HCT116 (cell line): ENCODE data around the gene LMOD3. TPM values are rescaled to one million over a fixed set of nuclear protein-coding genes. Genes with fewer than 3 reads are reported as not detected.

Experiments
- ATAC-seq: fragments of 200-7000 bp; cut with Tn5 transposase; 2 replicates; pipeline ENCODE4 v1.9.1; 2020; ENCODE audit warnings: mild to moderate bottlenecking, moderate library complexity
- BruUV-seq: library from RNA; stranded (reverse); fragments of 400-500 nt; replicated peaks from 2 replicates; lab custom pipeline; 2021; lab: Mats Ljungman, UMichigan
- CTCF ChIA-PET: fragments of 300-600 bp; sonication (Branson Sonifier 250); formaldehyde crosslinking; loops from one replicate; lab custom pipeline; 2021; ENCODE audit warnings: antibody characterized with exemption; lab: Charles Lee
- POLR2A ChIA-PET: fragments of 300-600, 350-600 bp; sonication (Branson Sonifier 250); formaldehyde crosslinking; loops from one replicate; lab custom pipeline; 2021; ENCODE audit warnings: antibody characterized with exemption; lab: Charles Lee
- RAD21 ChIA-PET, 2 experiments: fragments of 300-600 bp; sonication (Branson Sonifier 250); formaldehyde crosslinking; loops; one replicate each; lab custom pipeline; 2023; ENCODE audit warnings: low total read pairs in 2 of 2; ENCODE audit not compliant: uncharacterized antibody in 2 of 2, unreplicated experiment in 2 of 2, low non-redundant PET in 1 of 2; lab: Charles Lee
- DNase-seq: peaks from one replicate; pipeline ENCODE4 v3.0.0-alpha.2; 2010; ENCODE audit warnings: low read depth, low spot score
- H2AFZ ChIP-seq: fragments of 200-600 bp; shearing (Covaris generic), sonication (generic); 2 replicates; pipeline ENCODE4 v1.6.1; 2017; ENCODE audit warnings: low read depth, mixed run types, mixed read lengths, antibody characterized with exemption, low read length; ENCODE audit not compliant: poor library complexity, severe bottlenecking
- H3K27ac ChIP-seq: 2 replicates; pipeline ENCODE4 v1.5.1; 2012; ENCODE audit warnings: low read depth, low read length
- H3K27me3 ChIP-seq: fragments of 200-600 bp; sonication (generic); 2 replicates; pipeline ENCODE4 v1.6.1; 2016; ENCODE audit warnings: mixed run types, low read length, mixed read lengths; ENCODE audit not compliant: insufficient read depth
- H3K36me3 ChIP-seq, 2 experiments: fragments of 200-500 bp in 1 of 2; fragments of 200-600 bp in 1 of 2; sonication (Bioruptor generic) in 1 of 2; sonication (generic) in 1 of 2; 2 replicates each; pipeline versions ENCODE4 v1.5.1 to v1.6.1; 2014 to 2016; ENCODE audit warnings: low read length in 2 of 2, inconsistent platforms in 1 of 2, mixed read lengths in 1 of 2, mixed run types in 1 of 2; ENCODE audit not compliant: insufficient read depth in 2 of 2, control insufficient read depth in 1 of 2
- H3K4me1 ChIP-seq, 2 experiments: fragments of 200-600 bp in 1 of 2; sonication (generic) in 1 of 2; 2 replicates each; pipeline versions ENCODE4 v1.5.1 to v1.6.1; 2012 to 2017; ENCODE audit warnings: low read length in 2 of 2, inconsistent platforms in 1 of 2, mild to moderate bottlenecking in 1 of 2, mixed read lengths in 1 of 2, mixed run types in 1 of 2, moderate library complexity in 1 of 2; ENCODE audit not compliant: insufficient read depth in 2 of 2, control insufficient read depth in 1 of 2
- H3K4me2 ChIP-seq: fragments of 200-600 bp; sonication (generic); 2 replicates; pipeline ENCODE4 v1.6.1; 2017; ENCODE audit warnings: mixed run types, low read length, mixed read lengths
- H3K4me3 ChIP-seq, 2 experiments: fragments of 200-600 bp in 1 of 2; sonication (generic) in 1 of 2; replicated peaks in 1 of 2; 2 replicates each; pipeline ENCODE4 v1.5.1; 2011 to 2016; ENCODE audit warnings: low read length in 2 of 2, control low read depth in 1 of 2, low read depth in 1 of 2, mild to moderate bottlenecking in 1 of 2, mixed read lengths in 1 of 2, mixed run types in 1 of 2
- H3K79me2 ChIP-seq: fragments of 200-600 bp; sonication (generic); 2 replicates; pipeline ENCODE4 v1.6.1; 2017; ENCODE audit warnings: mild to moderate bottlenecking, mixed run types, low read length, moderate library complexity, mixed read lengths; ENCODE audit not compliant: insufficient read depth
- H3K9ac ChIP-seq: fragments of 200-600 bp; sonication (generic); 2 replicates; pipeline ENCODE4 v1.6.1; 2016; ENCODE audit warnings: low read length, mixed read lengths
- H3K9me2 ChIP-seq: fragments of 200-600 bp; sonication (generic), shearing (Covaris generic); 2 replicates; pipeline ENCODE4 v1.6.1; 2017; ENCODE audit warnings: mixed run types, mild to moderate bottlenecking, moderate library complexity; ENCODE audit not compliant: insufficient read depth
- H3K9me3 ChIP-seq, 2 experiments: fragments of 200-500 bp in 1 of 2; fragments of 200-600 bp in 1 of 2; sonication (Bioruptor generic) in 1 of 2; sonication (generic) in 1 of 2; 2 replicates each; pipeline ENCODE4 v1.6.1; 2014 to 2017; ENCODE audit warnings: low read length in 2 of 2, mixed read lengths in 2 of 2, inconsistent platforms in 1 of 2, low read depth in 1 of 2, mild to moderate bottlenecking in 1 of 2, mixed run types in 1 of 2, moderate library complexity in 1 of 2; ENCODE audit not compliant: control insufficient read depth in 1 of 2, insufficient read depth in 1 of 2
- H4K20me1 ChIP-seq: fragments of 200-600 bp; sonication (generic), shearing (Covaris generic); 2 replicates; pipeline ENCODE4 v1.6.1; 2017; ENCODE audit warnings: mixed run types, mild to moderate bottlenecking, moderate library complexity; ENCODE audit not compliant: insufficient read depth
- CEBPB ChIP-seq: IDR thresholded peaks from 2 replicates; pipeline ENCODE4 v1.6.1; 2012; ENCODE audit warnings: low read depth
- EGR1 ChIP-seq: IDR thresholded peaks from 2 replicates; pipeline ENCODE4 v1.6.1; 2012; ENCODE audit warnings: low read depth
- EZH2 ChIP-seq: fragments of 200-600 bp; sonication (generic); IDR thresholded peaks from 2 replicates; pipeline ENCODE4 v1.6.1; 2017; ENCODE audit warnings: antibody characterized with exemption, mixed run types
- POLR2AphosphoS5 ChIP-seq: IDR thresholded peaks from 2 replicates; pipeline ENCODE4 v1.6.1; 2011; ENCODE audit warnings: mild to moderate bottlenecking, low read depth, low read length, moderate library complexity
- RAD21 ChIP-seq: IDR thresholded peaks from 2 replicates; pipeline ENCODE4 v1.6.1; 2012; ENCODE audit warnings: low read depth, mild to moderate bottlenecking
- SP1 ChIP-seq: IDR thresholded peaks from 2 replicates; pipeline ENCODE4 v1.6.1; 2012; ENCODE audit warnings: low read depth
- SRF ChIP-seq: IDR thresholded peaks from 2 replicates; pipeline ENCODE4 v1.6.1; 2012; ENCODE audit warnings: low read depth
- TCF7L2 ChIP-seq: IDR thresholded peaks from 2 replicates; pipeline ENCODE4 v1.7.0; 2011; ENCODE audit warnings: borderline replicate concordance, inconsistent platforms; ENCODE audit not compliant: insufficient read depth, insufficient read length; ENCODE audit errors: extremely low read depth
- YY1 ChIP-seq: IDR thresholded peaks from 2 replicates; pipeline ENCODE4 v1.6.1; 2011; ENCODE audit warnings: low read length, low read depth, moderate library complexity, mild to moderate bottlenecking; ENCODE audit not compliant: insufficient replicate concordance; ENCODE audit errors: extremely low read depth
- ZFX ChIP-seq: fragments of 450-650 bp; IDR thresholded peaks from 2 replicates; pipeline ENCODE4 v1.6.1; 2017
- ZNF274 ChIP-seq: fragments of 200-500 bp; sonication (Bioruptor generic); IDR thresholded peaks from 2 replicates; pipeline ENCODE4 v1.6.1; 2014; ENCODE audit warnings: mild to moderate bottlenecking, low read depth, low read length, inconsistent platforms
- intact Hi-C: fragments of 100-400 bp; cut with micrococcal nuclease; formaldehyde crosslinking; loops from 2 replicates; pipeline ENCODE4 v1.10.0; 2022
- total RNA-seq: library from RNA; stranded (reverse); gene quantifications from one replicate; pipeline ENCODE4 v1.2.1, GENCODE V29; 2021; ENCODE audit not compliant: unreplicated experiment
- TF ChIP-seq, protein P1 (sequence below): IDR thresholded peaks from 2 replicates; pipeline ENCODE4 v1.6.1; 2011; ENCODE audit warnings: mild to moderate bottlenecking, low read length, moderate library complexity; ENCODE audit not compliant: insufficient replicate concordance; ENCODE audit errors: extremely low read depth
- TF ChIP-seq, protein P2 (sequence below): IDR thresholded peaks from 2 replicates; pipeline ENCODE4 v1.6.1; 2012; ENCODE audit warnings: low read depth

Gene LMOD3
- total RNA-seq, 1 experiment from 2014 or later = not detected

DNA sequence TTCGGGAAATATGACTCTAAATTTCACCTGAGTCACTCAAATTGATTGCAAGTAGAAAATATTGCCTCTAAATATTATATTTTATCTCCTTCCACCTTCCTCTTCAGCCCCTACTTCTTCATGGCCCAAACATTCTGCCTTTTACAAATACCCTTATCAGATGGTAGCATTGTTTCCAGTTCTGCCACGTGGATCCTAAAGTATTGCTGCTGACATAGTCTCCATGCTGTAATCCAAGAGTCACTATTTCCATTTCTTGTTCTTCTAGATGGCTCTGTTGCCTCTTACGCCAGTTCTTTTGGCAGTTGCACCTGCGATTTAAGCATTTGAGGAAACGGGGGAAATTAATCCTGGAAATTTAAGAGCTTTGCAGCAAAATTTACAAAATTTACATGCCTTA is 13.6 kb downstream of the LMOD3 start:
- no peaks in the 10 kb centered on the region for H4K20me1 ChIP-seq
- CTCF ChIA-PET = interaction anchor here (1.2 to 2.7 kb wide), 2 partner anchors 12 to 88 kb away, joined by 3 to 8 read pairs; no protein-coding TSS in a partner anchor
- no peak overlapping the region for H3K4me2 ChIP-seq
- no peaks in the 10 kb centered on the region for H3K79me2 ChIP-seq
- no peak overlapping the region for H3K27ac ChIP-seq
- H3K9me3 ChIP-seq = no peaks in the 10 kb centered on the region
- no peak overlapping the region for H3K4me3 ChIP-seq
- no peaks in the 10 kb centered on the region for H3K4me1 ChIP-seq
- no peaks in the 10 kb centered on the region for H3K27me3 ChIP-seq
- H3K36me3 ChIP-seq = no peaks in the 10 kb centered on the region
- ATAC-seq (no peak), DNase-seq (no peak)
- no peak overlapping the region for H2AFZ ChIP-seq
- no peak for TF ChIP-seq ZFX
- no peak for TF ChIP-seq POLR2AphosphoS5
- no peak for TF ChIP-seq CEBPB
- no peak for TF ChIP-seq YY1
- TF ChIP-seq, protein P1, sequence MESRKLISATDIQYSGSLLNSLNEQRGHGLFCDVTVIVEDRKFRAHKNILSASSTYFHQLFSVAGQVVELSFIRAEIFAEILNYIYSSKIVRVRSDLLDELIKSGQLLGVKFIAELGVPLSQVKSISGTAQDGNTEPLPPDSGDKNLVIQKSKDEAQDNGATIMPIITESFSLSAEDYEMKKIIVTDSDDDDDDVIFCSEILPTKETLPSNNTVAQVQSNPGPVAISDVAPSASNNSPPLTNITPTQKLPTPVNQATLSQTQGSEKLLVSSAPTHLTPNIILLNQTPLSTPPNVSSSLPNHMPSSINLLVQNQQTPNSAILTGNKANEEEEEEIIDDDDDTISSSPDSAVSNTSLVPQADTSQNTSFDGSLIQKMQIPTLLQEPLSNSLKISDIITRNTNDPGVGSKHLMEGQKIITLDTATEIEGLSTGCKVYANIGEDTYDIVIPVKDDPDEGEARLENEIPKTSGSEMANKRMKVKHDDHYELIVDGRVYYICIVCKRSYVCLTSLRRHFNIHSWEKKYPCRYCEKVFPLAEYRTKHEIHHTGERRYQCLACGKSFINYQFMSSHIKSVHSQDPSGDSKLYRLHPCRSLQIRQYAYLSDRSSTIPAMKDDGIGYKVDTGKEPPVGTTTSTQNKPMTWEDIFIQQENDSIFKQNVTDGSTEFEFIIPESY = no peak
- no peak for TF ChIP-seq ZNF274
- TF ChIP-seq TCF7L2 = no peak
- intact Hi-C loops = no loop called here
- H3K9ac ChIP-seq = no peak overlapping the region
- RAD21 ChIA-PET = no interaction called here
- no peaks in the 10 kb centered on the region for H3K9me2 ChIP-seq
- POLR2A ChIA-PET = no interaction called here
- no TSS peak for BruUV-seq

DNA sequence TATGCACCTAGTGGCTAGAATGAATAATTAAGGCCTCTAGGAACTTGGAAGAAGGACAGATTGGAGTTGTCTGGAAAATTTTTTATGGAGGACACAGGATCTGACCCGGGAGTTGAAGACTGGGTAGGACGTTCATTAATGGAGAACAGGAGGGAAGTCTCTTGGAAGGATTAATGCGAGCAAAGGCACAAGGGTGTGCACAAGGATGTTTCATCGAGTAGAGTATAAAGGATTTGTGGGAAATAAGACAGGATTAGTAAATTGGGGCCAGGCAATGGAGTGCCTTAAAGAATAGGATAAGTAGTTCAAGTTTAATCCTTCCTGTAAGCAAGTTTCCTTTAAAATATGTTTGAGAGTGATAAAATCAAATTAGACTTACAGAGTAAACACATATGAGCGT is 14.6 kb downstream of the LMOD3 start:
- ChIA-PET CTCF (interaction anchor here (2.7 kb wide), 1 partner anchor 13 kb away, joined by 8 read pairs; no protein-coding TSS in a partner anchor), RAD21 (no interaction called here), POLR2A (no interaction called here)
- intact Hi-C loops = no loop called here
- BruUV-seq = no TSS peak
- H3K79me2 ChIP-seq = no peaks in the 10 kb centered on the region
- ATAC-seq = no peak
- no peaks in the 10 kb centered on the region for H3K9me3 ChIP-seq
- no peak overlapping the region for H3K27ac ChIP-seq
- no peak overlapping the region for H3K4me3 ChIP-seq
- H2AFZ ChIP-seq = no peak overlapping the region
- H3K4me1 ChIP-seq = no peaks in the 10 kb centered on the region
- no peak for DNase-seq
- H3K9ac ChIP-seq = no peak overlapping the region
- H3K36me3 ChIP-seq = no peaks in the 10 kb centered on the region; a peak in 1 of 4 replicates
- no peaks in the 10 kb centered on the region for H3K27me3 ChIP-seq
- H4K20me1 ChIP-seq = no peaks in the 10 kb centered on the region
- H3K4me2 ChIP-seq = no peak overlapping the region
- no peaks in the 10 kb centered on the region for H3K9me2 ChIP-seq
- TF ChIP-seq RAD21 = no peak
- no peak for TF ChIP-seq EGR1
- no peak for TF ChIP-seq SRF
- TF ChIP-seq, protein P1 = no peak
- TF ChIP-seq, protein P2, sequence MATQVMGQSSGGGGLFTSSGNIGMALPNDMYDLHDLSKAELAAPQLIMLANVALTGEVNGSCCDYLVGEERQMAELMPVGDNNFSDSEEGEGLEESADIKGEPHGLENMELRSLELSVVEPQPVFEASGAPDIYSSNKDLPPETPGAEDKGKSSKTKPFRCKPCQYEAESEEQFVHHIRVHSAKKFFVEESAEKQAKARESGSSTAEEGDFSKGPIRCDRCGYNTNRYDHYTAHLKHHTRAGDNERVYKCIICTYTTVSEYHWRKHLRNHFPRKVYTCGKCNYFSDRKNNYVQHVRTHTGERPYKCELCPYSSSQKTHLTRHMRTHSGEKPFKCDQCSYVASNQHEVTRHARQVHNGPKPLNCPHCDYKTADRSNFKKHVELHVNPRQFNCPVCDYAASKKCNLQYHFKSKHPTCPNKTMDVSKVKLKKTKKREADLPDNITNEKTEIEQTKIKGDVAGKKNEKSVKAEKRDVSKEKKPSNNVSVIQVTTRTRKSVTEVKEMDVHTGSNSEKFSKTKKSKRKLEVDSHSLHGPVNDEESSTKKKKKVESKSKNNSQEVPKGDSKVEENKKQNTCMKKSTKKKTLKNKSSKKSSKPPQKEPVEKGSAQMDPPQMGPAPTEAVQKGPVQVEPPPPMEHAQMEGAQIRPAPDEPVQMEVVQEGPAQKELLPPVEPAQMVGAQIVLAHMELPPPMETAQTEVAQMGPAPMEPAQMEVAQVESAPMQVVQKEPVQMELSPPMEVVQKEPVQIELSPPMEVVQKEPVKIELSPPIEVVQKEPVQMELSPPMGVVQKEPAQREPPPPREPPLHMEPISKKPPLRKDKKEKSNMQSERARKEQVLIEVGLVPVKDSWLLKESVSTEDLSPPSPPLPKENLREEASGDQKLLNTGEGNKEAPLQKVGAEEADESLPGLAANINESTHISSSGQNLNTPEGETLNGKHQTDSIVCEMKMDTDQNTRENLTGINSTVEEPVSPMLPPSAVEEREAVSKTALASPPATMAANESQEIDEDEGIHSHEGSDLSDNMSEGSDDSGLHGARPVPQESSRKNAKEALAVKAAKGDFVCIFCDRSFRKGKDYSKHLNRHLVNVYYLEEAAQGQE = no peak
- TF ChIP-seq EZH2 = no peak
- no peak for TF ChIP-seq ZFX
- TF ChIP-seq SP1 = no peak
